Measurements from ENCODE around the gene PRLH. TPM values are rescaled to one million over a fixed set of nuclear protein-coding genes. Genes with fewer than 3 reads are reported as not detected.

PRLH gene
- total and polyA plus RNA-seq, 2 of the 13 experiments (the other 11 are each of a cell fraction or from before 2014, with no cell fraction given): not detected

DNA sequence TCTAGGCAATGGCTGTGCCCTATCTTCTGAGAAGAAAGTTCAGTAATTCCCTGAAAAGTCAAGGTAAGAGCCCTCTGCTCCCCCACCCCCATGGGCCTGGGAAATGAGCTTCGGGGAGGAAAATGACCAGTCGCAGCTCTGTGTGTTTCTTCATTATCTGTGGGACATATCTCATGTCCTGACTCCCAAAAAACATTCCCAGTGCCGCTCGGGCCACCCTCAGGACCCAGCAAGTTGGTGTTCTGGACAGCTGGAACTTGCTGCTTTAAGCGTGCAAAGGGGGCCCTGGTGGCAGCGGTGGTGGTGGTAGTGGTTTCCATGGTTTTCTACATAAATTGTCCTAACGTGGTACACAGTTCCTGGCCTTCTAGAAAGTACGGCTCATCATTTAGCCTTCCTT lies 17.2 kb upstream of the PRLH start:
- Histone ChIP-seq H3K9ac (ENCODE audit: insufficient read depth, low read depth, low read length) (no peak overlapping the region), H3K79me2 (ENCODE audit: insufficient read depth, low read length) (no peaks in the 10 kb centered on the region), H3K36me3 (replicated peaks in 1 of 2; ENCODE audit: control insufficient read depth in 1 of 2, insufficient read depth in 2 of 2, low read length in 2 of 2) (no peaks in the 10 kb centered on the region), H3K27me3 (ENCODE audit: control insufficient read depth in 1 of 2, insufficient read depth in 2 of 2, low read length in 2 of 2) (peaks cover 7 to 34% of the 10 kb centered on the region in 2 experiments; a peak in 4 of 5 replicates), H3K4me3 (replicated peaks in 1 of 3; ENCODE audit: insufficient read depth in 1 of 3, low read depth in 2 of 3, low read length in 3 of 3) (no peak overlapping the region), H3K9me3 (ENCODE audit: low read length) (no peaks in the 10 kb centered on the region), H3K4me1 (ENCODE audit: insufficient read depth, low read length) (peaks cover 49% of the 10 kb centered on the region), H3K27ac (ENCODE audit: extremely low read length, insufficient read depth, low read length) (no peak overlapping the region), H3K4me2 (ENCODE audit: low read depth, low read length) (peak overlapping the region; percentile 22; the same call in 1 of the 2 replicates), H4K20me1 (ENCODE audit: insufficient read depth, low read length) (no peaks in the 10 kb centered on the region), H2AFZ (ENCODE audit: low read length) (no peak overlapping the region)
- ChIA-PET POLR2A (no interaction called here), CTCF (ENCODE audit: low intra/inter-chr PET ratio, low total read pairs) (no interaction called here)
- in situ Hi-C loops (cut with HindIII; ENCODE audit: extremely low pct_ligation_motif_present, low pct_unique_long_range_greater_than_20kb): no loop called here
- BruUV-seq (replicated peaks): no TSS peak
- no peak for FAIRE-seq
- ATAC-seq: no peak
- no peak for DNase-seq (ENCODE audit: low spot score)
- intact Hi-C loops (cut with micrococcal nuclease; ENCODE audit: unreplicated experiment): no loop called here
- 45% methylated on average over 8 of the region's 8 CpGs for WGBS (ENCODE audit: low lambda C conversion rate)
- TF ChIP-seq ZNF891 (CRISPR knock-in tag; IDR thresholded peaks at IDR 0.05): no peak
- TF ChIP-seq REXO4 (CRISPR knock-in tag; IDR thresholded peaks at IDR 0.05; ENCODE audit: borderline replicate concordance): no peak
- TF ChIP-seq KMT2B (CRISPR knock-in tag; IDR thresholded peaks at IDR 0.05): no peak
- TF ChIP-seq ZNF224 (CRISPR knock-in tag; IDR thresholded peaks at IDR 0.05): no peak
- TF ChIP-seq MEIS2 (CRISPR knock-in tag; IDR thresholded peaks at IDR 0.05): no peak
- TF ChIP-seq RFX3 (CRISPR knock-in tag; IDR thresholded peaks at IDR 0.05): no peak
- TF ChIP-seq, protein P1, sequence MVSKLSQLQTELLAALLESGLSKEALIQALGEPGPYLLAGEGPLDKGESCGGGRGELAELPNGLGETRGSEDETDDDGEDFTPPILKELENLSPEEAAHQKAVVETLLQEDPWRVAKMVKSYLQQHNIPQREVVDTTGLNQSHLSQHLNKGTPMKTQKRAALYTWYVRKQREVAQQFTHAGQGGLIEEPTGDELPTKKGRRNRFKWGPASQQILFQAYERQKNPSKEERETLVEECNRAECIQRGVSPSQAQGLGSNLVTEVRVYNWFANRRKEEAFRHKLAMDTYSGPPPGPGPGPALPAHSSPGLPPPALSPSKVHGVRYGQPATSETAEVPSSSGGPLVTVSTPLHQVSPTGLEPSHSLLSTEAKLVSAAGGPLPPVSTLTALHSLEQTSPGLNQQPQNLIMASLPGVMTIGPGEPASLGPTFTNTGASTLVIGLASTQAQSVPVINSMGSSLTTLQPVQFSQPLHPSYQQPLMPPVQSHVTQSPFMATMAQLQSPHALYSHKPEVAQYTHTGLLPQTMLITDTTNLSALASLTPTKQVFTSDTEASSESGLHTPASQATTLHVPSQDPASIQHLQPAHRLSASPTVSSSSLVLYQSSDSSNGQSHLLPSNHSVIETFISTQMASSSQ (IDR thresholded peaks at IDR 0.05; ENCODE audit: low read depth): no peak
- TF ChIP-seq, protein P1 (CRISPR knock-in tag; IDR thresholded peaks at IDR 0.05; ENCODE audit: borderline replicate concordance): no peak
- TF ChIP-seq ZNF841 (CRISPR knock-in tag; IDR thresholded peaks at IDR 0.05; ENCODE audit: borderline replicate concordance): no peak
- TF ChIP-seq, protein P2, sequence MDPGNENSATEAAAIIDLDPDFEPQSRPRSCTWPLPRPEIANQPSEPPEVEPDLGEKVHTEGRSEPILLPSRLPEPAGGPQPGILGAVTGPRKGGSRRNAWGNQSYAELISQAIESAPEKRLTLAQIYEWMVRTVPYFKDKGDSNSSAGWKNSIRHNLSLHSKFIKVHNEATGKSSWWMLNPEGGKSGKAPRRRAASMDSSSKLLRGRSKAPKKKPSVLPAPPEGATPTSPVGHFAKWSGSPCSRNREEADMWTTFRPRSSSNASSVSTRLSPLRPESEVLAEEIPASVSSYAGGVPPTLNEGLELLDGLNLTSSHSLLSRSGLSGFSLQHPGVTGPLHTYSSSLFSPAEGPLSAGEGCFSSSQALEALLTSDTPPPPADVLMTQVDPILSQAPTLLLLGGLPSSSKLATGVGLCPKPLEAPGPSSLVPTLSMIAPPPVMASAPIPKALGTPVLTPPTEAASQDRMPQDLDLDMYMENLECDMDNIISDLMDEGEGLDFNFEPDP (CRISPR knock-in tag; conservative IDR thresholded peaks at IDR 0.05): 0 out of 2 replicates have a peak, but pooled peaks have one; percentile 13
- TF ChIP-seq, protein P3, sequence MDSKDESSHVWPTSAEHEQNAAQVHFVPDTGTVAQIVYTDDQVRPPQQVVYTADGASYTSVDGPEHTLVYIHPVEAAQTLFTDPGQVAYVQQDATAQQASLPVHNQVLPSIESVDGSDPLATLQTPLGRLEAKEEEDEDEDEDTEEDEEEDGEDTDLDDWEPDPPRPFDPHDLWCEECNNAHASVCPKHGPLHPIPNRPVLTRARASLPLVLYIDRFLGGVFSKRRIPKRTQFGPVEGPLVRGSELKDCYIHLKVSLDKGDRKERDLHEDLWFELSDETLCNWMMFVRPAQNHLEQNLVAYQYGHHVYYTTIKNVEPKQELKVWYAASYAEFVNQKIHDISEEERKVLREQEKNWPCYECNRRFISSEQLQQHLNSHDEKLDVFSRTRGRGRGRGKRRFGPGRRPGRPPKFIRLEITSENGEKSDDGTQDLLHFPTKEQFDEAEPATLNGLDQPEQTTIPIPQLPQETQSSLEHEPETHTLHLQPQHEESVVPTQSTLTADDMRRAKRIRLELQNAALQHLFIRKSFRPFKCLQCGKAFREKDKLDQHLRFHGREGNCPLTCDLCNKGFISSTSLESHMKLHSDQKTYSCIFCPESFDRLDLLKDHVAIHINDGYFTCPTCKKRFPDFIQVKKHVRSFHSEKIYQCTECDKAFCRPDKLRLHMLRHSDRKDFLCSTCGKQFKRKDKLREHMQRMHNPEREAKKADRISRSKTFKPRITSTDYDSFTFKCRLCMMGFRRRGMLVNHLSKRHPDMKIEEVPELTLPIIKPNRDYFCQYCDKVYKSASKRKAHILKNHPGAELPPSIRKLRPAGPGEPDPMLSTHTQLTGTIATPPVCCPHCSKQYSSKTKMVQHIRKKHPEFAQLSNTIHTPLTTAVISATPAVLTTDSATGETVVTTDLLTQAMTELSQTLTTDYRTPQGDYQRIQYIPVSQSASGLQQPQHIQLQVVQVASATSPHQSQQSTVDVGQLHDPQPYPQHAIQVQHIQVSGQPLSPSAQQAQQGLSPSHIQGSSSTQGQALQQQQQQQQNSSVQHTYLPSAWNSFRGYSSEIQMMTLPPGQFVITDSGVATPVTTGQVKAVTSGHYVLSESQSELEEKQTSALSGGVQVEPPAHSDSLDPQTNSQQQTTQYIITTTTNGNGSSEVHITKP (CRISPR knock-in tag; IDR thresholded peaks at IDR 0.05; ENCODE audit: low read depth): no peak
- TF ChIP-seq ATAD3A (CRISPR knock-in tag; IDR thresholded peaks at IDR 0.05): 0 out of 2 replicates have a peak, but pooled peaks have one; percentile 10
- TF ChIP-seq, protein P4, sequence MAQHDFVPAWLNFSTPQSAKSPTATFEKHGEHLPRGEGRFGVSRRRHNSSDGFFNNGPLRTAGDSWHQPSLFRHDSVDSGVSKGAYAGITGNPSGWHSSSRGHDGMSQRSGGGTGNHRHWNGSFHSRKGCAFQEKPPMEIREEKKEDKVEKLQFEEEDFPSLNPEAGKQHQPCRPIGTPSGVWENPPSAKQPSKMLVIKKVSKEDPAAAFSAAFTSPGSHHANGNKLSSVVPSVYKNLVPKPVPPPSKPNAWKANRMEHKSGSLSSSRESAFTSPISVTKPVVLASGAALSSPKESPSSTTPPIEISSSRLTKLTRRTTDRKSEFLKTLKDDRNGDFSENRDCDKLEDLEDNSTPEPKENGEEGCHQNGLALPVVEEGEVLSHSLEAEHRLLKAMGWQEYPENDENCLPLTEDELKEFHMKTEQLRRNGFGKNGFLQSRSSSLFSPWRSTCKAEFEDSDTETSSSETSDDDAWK (CRISPR knock-in tag; IDR thresholded peaks at IDR 0.05): no peak
- TF ChIP-seq TARDBP (CRISPR knock-in tag; IDR thresholded peaks at IDR 0.05): 0 out of 2 replicates have a peak, but pooled peaks have one; percentile 29
